IPS-18a (cell line): ENCODE data around the gene HIGD1A.

Source experiments
- H3K27ac ChIP-seq: one replicate; pipeline ENCODE4 v1.5.1; 2013; ENCODE audit warnings: low read length
- H3K27me3 ChIP-seq: one replicate; pipeline ENCODE4 v1.6.1; 2013; ENCODE audit warnings: mild to moderate bottlenecking, low read length; ENCODE audit not compliant: control insufficient read depth, insufficient read depth
- H3K36me3 ChIP-seq: one replicate; pipeline ENCODE4 v1.6.1; 2013; ENCODE audit warnings: low read depth, low read length; ENCODE audit not compliant: control insufficient read depth
- H3K4me1 ChIP-seq: one replicate; pipeline ENCODE4 v1.6.1; 2013; ENCODE audit warnings: low read depth, low read length; ENCODE audit not compliant: control insufficient read depth
- H3K4me3 ChIP-seq: one replicate; pipeline ENCODE4 v1.5.1; 2013; ENCODE audit warnings: low read length
- H3K9ac ChIP-seq: one replicate; pipeline ENCODE4 v1.6.1; 2013; ENCODE audit warnings: mild to moderate bottlenecking, low read length, moderate library complexity
- H3K9me3 ChIP-seq: one replicate; pipeline ENCODE4 v1.6.1; 2013; ENCODE audit warnings: low read depth, low read length; ENCODE audit not compliant: control insufficient read depth

HIGD1A gene

DNA sequence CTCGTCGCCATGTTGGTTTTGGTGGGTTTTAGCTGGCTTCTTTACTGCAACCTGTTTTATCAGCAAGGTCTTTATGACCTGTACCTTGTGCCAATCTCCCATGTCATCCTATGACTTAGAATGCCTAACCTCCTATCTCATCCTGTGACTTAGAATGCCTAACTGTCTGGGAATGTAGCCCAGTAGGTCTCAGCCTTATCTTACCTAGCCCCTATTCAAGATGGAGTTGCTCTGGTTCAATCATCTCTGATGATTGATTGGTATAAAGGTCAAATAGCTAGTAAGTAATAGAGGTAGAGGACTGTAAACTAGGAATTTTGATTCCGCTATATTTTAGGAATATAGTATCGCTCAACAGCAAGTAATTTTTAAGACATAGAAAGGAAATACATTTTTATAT, 3.6 kb upstream of the HIGD1A start:
- Histone ChIP-seq H3K9ac (no peak overlapping the region), H3K27me3 (peaks cover 25% of the 10 kb centered on the region), H3K4me3 (no peak overlapping the region), H3K36me3 (no peaks in the 10 kb centered on the region), H3K27ac (no peak overlapping the region), H3K4me1 (peaks cover 4% of the 10 kb centered on the region), H3K9me3 (no peaks in the 10 kb centered on the region)

- Histone ChIP-seq H3K4me3 (peak overlapping the region; percentile 79), H3K4me1 (peaks cover 9% of the 10 kb centered on the region), H3K27me3 (peaks cover 25% of the 10 kb centered on the region), H3K9ac (no peak overlapping the region), H3K36me3 (no peaks in the 10 kb centered on the region), H3K9me3 (no peaks in the 10 kb centered on the region), H3K27ac (no peak overlapping the region)
Observed at GRCh38 chr3:42805141-42805821, 991 bp upstream of the HIGD1A start.

GRCh38 chr3:42804831-42805132, 492 bp upstream of the HIGD1A start:
- Histone ChIP-seq H3K27me3 (peaks cover 25% of the 10 kb centered on the region), H3K36me3 (no peaks in the 10 kb centered on the region), H3K4me3 (peak overlapping the region; percentile 79), H3K9me3 (no peaks in the 10 kb centered on the region), H3K9ac (peak overlapping the region; percentile 29), H3K27ac (no peak overlapping the region), H3K4me1 (peaks cover 9% of the 10 kb centered on the region)

GRCh38 chr3:42803414-42804105, 730 bp downstream of the HIGD1A start:
- Histone ChIP-seq H3K9me3 (no peaks in the 10 kb centered on the region), H3K27ac (peak overlapping the region; percentile 22), H3K27me3 (peaks cover 25% of the 10 kb centered on the region), H3K4me1 (peaks cover 12% of the 10 kb centered on the region), H3K4me3 (peak overlapping the region; percentile 79), H3K9ac (peak overlapping the region; percentile 85), H3K36me3 (no peaks in the 10 kb centered on the region)

DNA sequence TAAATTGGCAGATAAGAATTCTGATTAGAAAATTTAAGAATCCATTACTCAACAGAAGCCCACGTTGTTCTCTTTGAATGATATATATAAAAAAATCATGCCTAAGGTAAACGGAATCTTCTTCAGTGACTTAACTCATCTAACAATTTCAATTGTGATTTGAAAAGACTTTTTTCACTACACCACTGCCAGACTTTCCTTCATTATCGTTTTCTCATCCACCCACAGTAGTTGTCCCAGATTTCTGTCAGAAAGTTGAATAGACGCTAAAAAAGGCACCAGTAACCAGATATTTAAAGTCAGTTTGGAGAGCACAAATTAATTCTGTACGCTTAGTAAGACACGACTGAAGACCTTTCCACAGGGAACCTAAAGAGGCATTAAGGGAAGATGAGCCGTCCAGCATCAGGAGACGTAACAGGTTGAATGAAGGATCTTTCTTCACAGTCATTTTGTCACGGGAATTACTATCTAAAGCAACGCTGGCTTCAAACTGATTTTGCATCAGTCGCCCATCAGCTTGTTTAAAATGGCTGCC, 1.3 kb downstream of the HIGD1A start:
- Histone ChIP-seq H3K27me3 (peaks cover 25% of the 10 kb centered on the region), H3K9ac (peak overlapping the region; percentile 85), H3K4me3 (peak overlapping the region; percentile 79), H3K27ac (peak overlapping the region; percentile 22), H3K9me3 (no peaks in the 10 kb centered on the region), H3K36me3 (no peaks in the 10 kb centered on the region), H3K4me1 (peaks cover 12% of the 10 kb centered on the region)

- Histone ChIP-seq H3K27ac (no peak overlapping the region), H3K4me3 (no peak overlapping the region), H3K9ac (no peak overlapping the region), H3K4me1 (peaks cover 12% of the 10 kb centered on the region), H3K27me3 (peaks cover 20% of the 10 kb centered on the region), H3K9me3 (no peaks in the 10 kb centered on the region), H3K36me3 (no peaks in the 10 kb centered on the region)
Observed at GRCh38 chr3:42801784-42802183, 2.5 kb downstream of the HIGD1A start.

DNA sequence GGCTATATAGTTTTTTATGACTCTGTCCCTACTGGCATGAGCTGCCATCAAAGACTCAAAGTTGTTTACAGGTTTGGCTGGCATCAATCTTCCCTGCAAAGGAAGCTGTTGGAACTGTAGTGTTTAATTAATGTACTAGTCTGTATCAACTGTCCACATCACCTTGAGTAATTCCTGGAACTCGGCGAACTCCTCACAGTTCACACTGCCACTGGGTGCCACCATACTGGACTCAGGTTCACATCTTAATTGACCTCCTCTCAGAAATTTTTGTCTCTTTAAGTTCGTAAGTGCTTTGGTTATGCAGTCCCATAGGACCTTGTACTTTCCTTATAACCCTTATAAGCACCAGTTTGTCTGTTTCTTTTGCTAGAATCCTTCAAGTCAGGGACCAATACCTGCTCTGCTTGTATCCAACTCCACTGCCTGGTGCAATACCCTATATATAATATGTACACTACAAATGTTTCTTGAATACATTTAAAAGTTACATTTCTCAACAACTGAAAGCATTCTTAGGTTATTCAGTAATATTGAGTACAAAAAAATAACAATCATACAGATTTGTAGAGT, 3.2 kb downstream of the HIGD1A start:
- no peaks in the 10 kb centered on the region for H3K9me3 ChIP-seq
- peaks cover 16% of the 10 kb centered on the region for H3K4me1 ChIP-seq
- no peak overlapping the region for H3K4me3 ChIP-seq
- peaks cover 16% of the 10 kb centered on the region for H3K27me3 ChIP-seq
- no peaks in the 10 kb centered on the region for H3K36me3 ChIP-seq
- no peak overlapping the region for H3K9ac ChIP-seq
- H3K27ac ChIP-seq = no peak overlapping the region

DNA sequence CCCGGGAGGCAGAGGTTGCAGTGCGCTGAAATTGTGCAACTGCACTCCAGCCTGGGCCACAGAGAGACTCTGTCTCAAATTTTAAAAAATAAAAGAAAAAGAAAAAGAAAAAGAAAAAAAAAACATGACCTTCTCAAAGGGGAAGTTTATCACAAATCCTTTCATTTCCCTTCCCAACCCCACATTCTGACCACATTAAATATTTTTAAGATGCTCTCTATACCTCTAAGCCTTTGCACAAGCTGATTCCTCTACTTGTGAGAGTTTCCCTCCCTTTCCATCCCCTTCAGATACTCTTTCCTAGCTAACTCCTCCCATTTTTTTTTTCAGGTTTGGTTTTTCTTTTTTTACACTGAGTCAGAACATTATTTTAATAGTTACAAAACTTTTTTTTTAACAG, 4.0 kb downstream of the HIGD1A start:
- no peak overlapping the region for H3K9ac ChIP-seq
- H3K27me3 ChIP-seq = peaks cover 7% of the 10 kb centered on the region
- H3K4me1 ChIP-seq = peaks cover 20% of the 10 kb centered on the region
- no peaks in the 10 kb centered on the region for H3K9me3 ChIP-seq
- H3K27ac ChIP-seq = no peak overlapping the region
- H3K4me3 ChIP-seq = no peak overlapping the region
- no peaks in the 10 kb centered on the region for H3K36me3 ChIP-seq

DNA sequence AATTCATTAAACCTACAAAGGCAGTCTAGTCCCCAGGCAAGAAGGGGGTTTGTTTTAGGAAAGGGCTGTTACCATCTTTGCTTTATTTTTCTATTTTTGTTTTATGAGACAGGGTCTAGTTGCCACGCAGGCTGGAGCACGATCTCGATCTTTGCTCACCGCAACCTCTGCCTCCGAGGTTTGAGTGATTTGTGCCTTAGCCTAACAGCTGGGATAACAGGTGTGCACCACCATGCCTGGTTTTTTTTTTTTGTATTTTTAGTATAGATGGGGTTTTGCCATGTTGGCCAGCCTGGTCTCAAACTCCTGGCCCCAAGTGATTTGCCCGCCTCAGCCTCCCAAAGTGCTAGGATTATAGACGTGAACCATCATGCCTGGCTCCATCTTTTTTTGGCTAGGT, 4.9 kb downstream of the HIGD1A start:
- no peaks in the 10 kb centered on the region for H3K36me3 ChIP-seq
- H3K27me3 ChIP-seq = no peaks in the 10 kb centered on the region
- no peak overlapping the region for H3K27ac ChIP-seq
- H3K4me3 ChIP-seq = no peak overlapping the region
- no peak overlapping the region for H3K9ac ChIP-seq
- H3K4me1 ChIP-seq = peaks cover 20% of the 10 kb centered on the region
- H3K9me3 ChIP-seq = no peaks in the 10 kb centered on the region

- Histone ChIP-seq H3K27ac (no peak overlapping the region), H3K4me3 (no peak overlapping the region), H3K36me3 (peaks cover 15% of the 10 kb centered on the region), H3K9ac (no peak overlapping the region), H3K4me1 (peaks cover 11% of the 10 kb centered on the region), H3K9me3 (no peaks in the 10 kb centered on the region), H3K27me3 (no peaks in the 10 kb centered on the region)
Observed at GRCh38 chr3:42796332-42796885, 7.9 kb downstream of the HIGD1A start.

GRCh38 chr3:42795621-42796181, 8.6 kb downstream of the HIGD1A start:
- Histone ChIP-seq H3K4me1 (peaks cover 11% of the 10 kb centered on the region), H3K9me3 (no peaks in the 10 kb centered on the region), H3K27me3 (no peaks in the 10 kb centered on the region), H3K36me3 (peaks cover 20% of the 10 kb centered on the region), H3K27ac (no peak overlapping the region), H3K4me3 (no peak overlapping the region), H3K9ac (no peak overlapping the region)
